Hematopoietic multipotent progenitor cell treated with erythropoietin and hydrocortisone succinate and interleukin-3 and kit ligand, for 15 days (in vitro differentiated cells): ENCODE measurements around the gene F13A1.
A peak's percentile ranks its signal among the peaks of the same experiment; 100 is the strongest.
"Not testable (repeated sequence)": the region's sequence is repeated elsewhere in the genome, so short reads cannot be mapped to it uniquely, and the experiment has no call there.

ENCODE experiments used
- DNase-seq: peaks from one replicate; pipeline ENCODE4 v3.0.0-alpha.2; 2015; ENCODE audit warnings: low spot score

The F13A1 gene

GRCh38 chr6:6317825-6318733 lies 2.4 kb downstream of the F13A1 start:
- no peak for DNase-seq

DNA sequence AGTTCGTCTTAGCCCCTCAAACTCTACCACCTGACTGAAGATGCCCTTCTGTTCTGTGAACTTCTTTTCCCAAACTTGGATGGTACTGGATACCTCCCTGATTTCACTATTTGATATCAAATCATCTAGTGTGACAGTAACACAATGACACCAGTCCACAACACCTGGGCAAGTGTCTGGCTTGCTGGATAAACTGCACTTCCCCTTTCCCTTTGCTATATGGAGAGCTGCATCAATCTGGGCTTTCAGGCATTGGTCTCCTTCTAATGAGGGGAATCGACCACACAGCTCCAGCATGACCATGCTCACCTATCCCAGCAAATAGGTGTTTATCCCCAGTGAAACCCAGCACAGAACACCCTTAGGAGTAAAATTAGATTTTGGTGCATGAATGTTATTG lies 3.1 kb downstream of the F13A1 start:
- no peak for DNase-seq

GRCh38 chr6:6315660-6316059 lies 4.8 kb downstream of the F13A1 start:
- DNase-seq: peak; percentile 35

- no peak for DNase-seq
Measured at GRCh38 chr6:6314596-6314995, 5.9 kb downstream of the F13A1 start.

- no peak for DNase-seq
Measured at GRCh38 chr6:6312901-6313441, 7.5 kb downstream of the F13A1 start.

GRCh38 chr6:6305575-6305974 lies 14.9 kb downstream of the F13A1 start:
- no peak for DNase-seq

- not testable (repeated sequence) for DNase-seq
Measured at GRCh38 chr6:6300383-6300782, 20.1 kb downstream of the F13A1 start.

DNA sequence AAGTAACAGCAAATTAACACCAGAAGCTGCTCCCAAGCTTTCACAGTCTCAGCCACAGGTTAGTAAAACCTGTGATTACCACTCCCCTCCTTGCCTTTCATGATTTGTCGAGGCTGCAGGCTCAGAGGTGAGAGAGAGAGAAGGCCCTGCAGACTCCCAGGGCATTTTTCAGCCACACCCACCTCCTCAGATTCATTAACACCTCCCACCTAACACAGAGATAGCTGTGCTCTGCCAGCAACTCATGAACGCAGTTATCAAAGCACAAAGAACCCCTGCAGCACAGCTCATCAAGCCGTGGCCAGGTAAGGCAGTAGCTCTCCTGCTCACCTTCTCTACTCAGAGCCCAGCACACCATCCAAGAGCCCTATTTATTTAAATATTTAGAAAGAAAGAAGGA lies 27.1 kb downstream of the F13A1 start:
- no peak for DNase-seq

- no peak for DNase-seq
Measured at GRCh38 chr6:6287415-6287814, 33.0 kb downstream of the F13A1 start.

GRCh38 chr6:6285679-6286078 lies 34.8 kb downstream of the F13A1 start:
- no peak for DNase-seq

DNA sequence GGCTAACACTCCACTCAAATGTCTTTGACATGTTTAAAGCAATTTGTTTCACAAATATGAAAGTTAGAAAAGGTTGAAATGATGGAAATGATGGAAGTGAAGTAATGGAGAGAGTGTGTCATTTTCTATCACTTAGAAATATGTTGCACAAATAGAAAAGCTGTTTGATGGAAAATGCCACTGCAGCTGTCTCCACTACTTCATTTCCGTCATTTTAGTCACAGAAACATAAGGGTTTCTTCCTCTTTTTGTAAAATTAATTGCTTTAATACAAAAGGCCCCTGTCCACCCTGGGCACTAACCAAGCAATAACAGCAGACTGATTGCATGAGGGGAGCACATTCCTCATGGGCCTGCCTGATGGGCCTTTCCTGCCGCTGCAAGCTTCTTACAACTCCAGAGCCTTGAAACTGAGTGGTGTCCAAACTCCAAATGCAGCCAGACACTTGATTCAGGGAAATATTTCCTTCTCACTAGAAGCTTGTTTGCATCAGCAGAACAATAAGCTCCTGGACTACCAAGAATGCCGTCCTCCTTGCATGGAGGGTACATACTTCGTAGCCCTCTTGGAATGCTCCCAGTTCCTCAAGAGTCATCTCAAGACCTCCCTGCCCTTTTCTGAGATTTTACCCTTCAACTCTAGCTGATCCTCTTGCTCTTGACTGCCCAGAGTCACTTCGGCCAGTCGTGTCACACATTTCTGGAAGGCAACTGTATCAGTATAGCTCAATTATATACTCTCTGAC lies 36.1 kb downstream of the F13A1 start:
- DNase-seq: no peak

GRCh38 chr6:6283746-6284145 lies 36.7 kb downstream of the F13A1 start:
- no peak for DNase-seq

DNA sequence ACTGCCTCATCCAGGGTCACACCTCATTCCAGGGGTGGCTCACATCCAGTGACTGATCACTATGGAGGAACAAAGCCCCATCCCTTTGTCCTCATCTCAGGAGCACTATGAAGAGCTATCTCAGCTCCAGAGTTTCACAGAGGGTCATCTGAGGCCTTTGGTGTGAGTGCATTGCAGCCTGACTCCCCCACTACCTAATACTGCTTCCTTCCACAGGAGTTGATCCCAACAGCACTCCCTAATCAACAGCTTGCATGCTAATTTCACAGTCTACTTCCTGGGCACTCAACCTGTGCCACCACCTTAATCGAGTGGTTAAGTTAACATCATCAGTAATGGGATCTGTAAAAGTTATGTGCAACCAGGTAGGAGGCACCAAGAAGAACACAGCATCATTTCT lies 37.7 kb downstream of the F13A1 start:
- DNase-seq: no peak

- DNase-seq: no peak
Measured at GRCh38 chr6:6277413-6277812, 43.0 kb downstream of the F13A1 start.

GRCh38 chr6:6270948-6271535 lies 49.4 kb downstream of the F13A1 start:
- DNase-seq: no peak

DNA sequence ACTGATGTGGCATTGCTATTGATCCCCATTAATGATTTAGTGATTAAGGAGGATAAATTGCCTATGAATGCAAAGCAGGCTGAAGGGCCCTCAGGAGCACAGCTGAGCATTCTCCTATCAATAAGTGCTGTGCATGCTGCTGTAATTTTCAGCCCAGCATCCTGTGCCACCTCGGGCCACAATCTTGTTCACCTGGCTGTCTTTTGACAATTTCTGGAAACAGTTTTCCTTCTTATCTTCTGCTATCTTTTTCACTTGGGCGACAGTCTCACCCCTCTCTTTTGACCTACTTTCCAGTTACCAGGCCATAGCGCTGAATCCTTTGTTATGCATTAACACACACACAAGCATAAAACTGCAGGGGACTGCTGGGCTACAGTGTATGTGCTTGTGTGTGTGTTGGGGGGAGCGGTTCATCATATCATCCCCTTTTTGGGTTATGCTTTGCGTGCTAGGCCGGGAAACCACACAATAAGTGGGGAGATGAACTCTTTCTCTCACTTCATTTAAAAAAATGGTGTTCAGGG lies 60.2 kb downstream of the F13A1 start:
- no peak for DNase-seq

GRCh38 chr6:6256886-6257285 lies 63.6 kb downstream of the F13A1 start:
- DNase-seq: no peak

DNA sequence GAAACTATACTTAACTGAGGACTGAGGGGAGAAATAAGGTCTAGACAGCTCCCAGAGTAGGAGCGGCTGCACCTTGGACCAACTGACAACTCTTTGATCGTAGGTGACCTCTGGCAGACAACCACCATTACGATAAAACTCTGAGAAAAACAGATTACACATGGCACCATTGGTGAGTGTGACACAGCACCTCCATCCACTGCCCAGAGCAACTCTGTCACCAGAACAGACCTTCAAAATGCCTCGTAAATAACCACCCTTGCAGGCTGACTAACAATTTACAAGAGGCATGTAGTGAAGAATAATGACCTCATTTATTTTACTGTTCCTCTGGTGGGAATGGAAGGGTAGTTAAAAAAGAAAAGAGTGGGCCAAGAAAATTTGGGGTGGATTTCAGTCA lies 64.2 kb downstream of the F13A1 start:
- no peak for DNase-seq

DNA sequence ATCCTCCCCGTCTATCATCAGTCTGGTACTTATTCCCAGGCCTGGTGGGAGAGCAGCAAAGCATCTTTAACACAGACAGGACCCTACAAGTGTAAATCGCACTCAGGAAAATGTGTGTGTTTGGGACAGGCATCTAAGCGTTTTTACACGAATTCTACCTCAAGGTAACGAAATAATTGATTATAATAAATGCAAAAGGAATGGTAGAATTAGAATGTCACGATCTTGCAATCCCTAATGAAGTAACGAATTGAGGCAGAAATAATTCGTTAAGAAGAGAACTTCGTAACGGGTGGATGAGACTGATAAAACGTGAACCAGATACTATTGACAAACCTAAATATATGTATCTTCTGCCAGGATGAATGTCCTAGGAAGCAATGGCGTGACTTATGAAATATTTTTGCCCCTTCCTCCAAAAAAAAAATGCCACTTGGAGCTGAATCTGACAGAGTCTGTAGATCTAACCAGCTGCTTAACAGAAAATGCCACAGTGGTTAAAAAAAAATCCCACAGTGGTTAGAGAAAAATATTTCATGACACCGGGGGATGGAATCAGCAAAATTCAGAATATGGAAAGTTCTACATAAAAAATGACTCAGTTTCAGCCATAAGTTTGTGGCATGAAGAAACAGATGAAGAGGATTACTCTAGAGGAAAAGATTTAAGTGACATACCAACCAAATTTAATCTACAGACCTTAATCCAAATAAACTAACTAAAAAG lies 68.7 kb downstream of the F13A1 start:
- no peak for DNase-seq

GRCh38 chr6:6248651-6249050 lies 71.8 kb downstream of the F13A1 start:
- DNase-seq: no peak

GRCh38 chr6:6246544-6246943 lies 73.9 kb downstream of the F13A1 start:
- no peak for DNase-seq

- no peak for DNase-seq
Measured at GRCh38 chr6:6244624-6245023, 75.8 kb downstream of the F13A1 start.
